ENCODE results near the gene TMEM106C. TPM values are rescaled to one million over a fixed set of nuclear protein-coding genes. Genes with fewer than 3 reads are reported as not detected.

TMEM106C gene
- total and polyA plus RNA-seq, 10 of the 15 experiments (the other 5 are each of a cell fraction or from before 2014, with no cell fraction given), result 90.2 to 280 (median 161) TPM

GRCh38 chr12:47931187-47931586 is 32.2 kb upstream of the TMEM106C start:
- no peak overlapping the region for H2AFZ ChIP-seq (ENCODE audit: control insufficient read depth, low read depth, low read length)
- 0 out of 2 replicates have a peak, but pooled peaks cover 2% of the 10 kb centered on the region for H4K20me1 ChIP-seq (ENCODE audit: control insufficient read depth, insufficient read depth)
- in situ Hi-C loops (cut with MboI), result no loop called here
- no peaks in the 10 kb centered on the region for H3K36me3 ChIP-seq (ENCODE audit: control insufficient read depth in 2 of 2, insufficient read depth in 2 of 2, low read length in 1 of 2)
- ChIA-PET SMC1A (ENCODE audit: uncharacterized antibody, unreplicated experiment) (no interaction called here), RAD21 (ENCODE audit: unreplicated experiment) (no interaction called here), CTCF (no interaction called here), POLR2A (no interaction called here)
- no peaks in the 10 kb centered on the region for H3K4me1 ChIP-seq (ENCODE audit: control insufficient read depth, insufficient read depth, low read length)
- peaks cover 10% of the 10 kb centered on the region in 2 experiments for H3K27me3 ChIP-seq (replicated peaks in 1 of 2; ENCODE audit: control insufficient read depth in 2 of 2, insufficient read depth in 2 of 2, low read length in 1 of 2)
- BruUV-seq (replicated peaks), result no TSS peak
- FAIRE-seq (no peak), DNase-seq (ENCODE audit: low read depth, low spot score) (no peak), ATAC-seq (no peak)
- no peaks in the 10 kb centered on the region for H3K9me3 ChIP-seq (replicated peaks; ENCODE audit: control insufficient read depth, insufficient read depth, low read length)
- no peak overlapping the region for H3K27ac ChIP-seq (ENCODE audit: control insufficient read depth, insufficient read depth)
- H3K4me3 ChIP-seq, result no peak overlapping the region
- no peaks in the 10 kb centered on the region for H3K79me2 ChIP-seq (ENCODE audit: control insufficient read depth, insufficient read depth, low read length)
- intact Hi-C loops (cut with micrococcal nuclease; ENCODE audit: unreplicated experiment), result no loop called here
- WGBS (ENCODE audit: insufficient coverage, insufficient replicate concordance, low lambda C conversion rate, missing lambda C conversion rate), result 6% methylated on average over 1 of the region's 1 CpG
- no peak overlapping the region for H3K4me2 ChIP-seq (ENCODE audit: control insufficient read depth, insufficient read depth)
- no peak for TF ChIP-seq SMARCA5 (IDR thresholded peaks at IDR 0.05)
- no peak for TF ChIP-seq KDM1A (IDR thresholded peaks at IDR 0.05; ENCODE audit: borderline replicate concordance)
- no peak for TF ChIP-seq JUND (IDR thresholded peaks at IDR 0.05; ENCODE audit: low read depth, low read length)
- no peak for TF ChIP-seq BCLAF1 (IDR thresholded peaks at IDR 0.05)
- TF ChIP-seq ZNF217 (IDR thresholded peaks at IDR 0.05), result no peak
- no peak for TF ChIP-seq CHD1 (IDR thresholded peaks at IDR 0.05; ENCODE audit: low read depth, low read length)
- TF ChIP-seq POLR2AphosphoS5 (IDR thresholded peaks at IDR 0.05; ENCODE audit: low read length), result no peak
- TF ChIP-seq MTA2 (IDR thresholded peaks at IDR 0.05; ENCODE audit: low read depth), result no peak
- TF ChIP-seq SIN3A (IDR thresholded peaks at IDR 0.05; ENCODE audit: low read depth, low read length), result no peak
- TF ChIP-seq REST (IDR thresholded peaks at IDR 0.05; ENCODE audit: low read depth, low read length), result no peak
- no peak for TF ChIP-seq E2F4 (IDR thresholded peaks at IDR 0.05; ENCODE audit: low read depth, low read length)
- TF ChIP-seq STAT3 (IDR thresholded peaks at IDR 0.05; ENCODE audit: low read depth, low read length), result no peak
- no peak for TF ChIP-seq TCF7 (IDR thresholded peaks at IDR 0.05; ENCODE audit: borderline replicate concordance)
- H3K9ac ChIP-seq (ENCODE audit: control insufficient read depth, insufficient read depth, low read length), result no peak overlapping the region

Data from GM12878 (cell line).